Endothelial cell of umbilical vein (primary cell): ENCODE results near the gene REL. TPM values are rescaled to one million over a fixed set of nuclear protein-coding genes. Genes with fewer than 3 reads are reported as not detected.

Source experiments
- BruUV-seq: library from RNA; stranded (reverse); fragments of 400-500 nt; replicated peaks from 2 replicates; lab custom pipeline; 2021; lab: Mats Ljungman, UMichigan
- CTCF ChIA-PET: fragments of 300-600, 350-600 bp; sonication (Branson Sonifier 250); formaldehyde crosslinking; loops from one replicate; lab custom pipeline; 2021; ENCODE audit warnings: antibody characterized with exemption, inconsistent platforms; lab: Charles Lee
- POLR2A ChIA-PET: fragments of 300-600, 350-600 bp; sonication (Branson Sonifier 250); formaldehyde crosslinking; loops from one replicate; lab custom pipeline; 2021; ENCODE audit warnings: antibody characterized with exemption, inconsistent platforms; lab: Charles Lee
- DNase-seq: peaks from one replicate; pipeline ENCODE4 v3.0.0-alpha.2; 2011; ENCODE audit warnings: low read depth, low spot score
- FAIRE-seq: peaks from 2 replicates; lab custom pipeline; 2011; peaks lifted over from hg19 to GRCh38; lab: Jason Lieb, UNC
- H2AFZ ChIP-seq: 2 replicates; pipeline ENCODE4 v1.6.0; 2012; ENCODE audit warnings: low read depth, low read length, control low read depth, inconsistent platforms
- H3K27ac ChIP-seq: 2 replicates; pipeline ENCODE4 v1.5.1; 2011; ENCODE audit warnings: low read depth, mild to moderate bottlenecking, control low read depth, low read length, moderate library complexity; ENCODE audit not compliant: insufficient read depth
- H3K27me3 ChIP-seq, 2 experiments: 2 replicates each; pipeline versions ENCODE4 v1.6.0 to v1.6.1; 2011; ENCODE audit warnings: low read length in 2 of 2, mixed read lengths in 1 of 2; ENCODE audit not compliant: control insufficient read depth in 2 of 2, insufficient read depth in 2 of 2
- H3K36me3 ChIP-seq, 2 experiments: 2 replicates in 1 of 2; 3 replicates in 1 of 2; pipeline ENCODE4 v1.5.1; 2011; ENCODE audit warnings: low read length in 2 of 2, mild to moderate bottlenecking in 1 of 2, moderate library complexity in 1 of 2; ENCODE audit not compliant: control insufficient read depth in 2 of 2, insufficient read depth in 2 of 2; ENCODE audit errors: extremely low read depth in 1 of 2
- H3K4me1 ChIP-seq: 3 replicates; pipeline ENCODE4 v1.5.1; 2011; ENCODE audit warnings: mild to moderate bottlenecking, low read length; ENCODE audit not compliant: control insufficient read depth, insufficient read depth; ENCODE audit errors: extremely low read depth
- H3K4me2 ChIP-seq: 2 replicates; pipeline ENCODE4 v1.6.1; 2011; ENCODE audit warnings: low read length, control low read depth, mixed read lengths; ENCODE audit not compliant: insufficient read depth
- H3K4me3 ChIP-seq, 3 experiments: fragments of 200-600 bp in 1 of 3; sonication (generic), shearing (Covaris generic) in 1 of 3; replicated peaks in 1 of 3; 2 replicates each; pipeline ENCODE4 v1.5.1; 2011 to 2016; ENCODE audit warnings: control low read depth in 3 of 3, low read length in 3 of 3, mild to moderate bottlenecking in 2 of 3, inconsistent platforms in 1 of 3, low read depth in 1 of 3, moderate library complexity in 1 of 3; ENCODE audit not compliant: insufficient read depth in 1 of 3
- H3K79me2 ChIP-seq: 2 replicates; pipeline ENCODE4 v1.6.0; 2012; ENCODE audit warnings: low read length, inconsistent platforms; ENCODE audit not compliant: control insufficient read depth, insufficient read depth
- H3K9ac ChIP-seq: replicated peaks from 2 replicates; pipeline ENCODE3; 2011; ENCODE audit warnings: low read length, control low read depth; ENCODE audit not compliant: insufficient read depth; ENCODE audit errors: extremely low read depth
- H3K9me1 ChIP-seq: replicated peaks from 3 replicates; pipeline ENCODE4 v1.6.0; 2011; ENCODE audit warnings: mild to moderate bottlenecking, low read length; ENCODE audit not compliant: control insufficient read depth, insufficient read depth; ENCODE audit errors: extremely low read depth
- H3K9me3 ChIP-seq: replicated peaks from 2 replicates; pipeline ENCODE4 v1.5.1; 2012; ENCODE audit warnings: low read length, inconsistent platforms; ENCODE audit not compliant: control insufficient read depth, insufficient read depth
- H4K20me1 ChIP-seq: replicated peaks from 2 replicates; pipeline ENCODE3; 2011; ENCODE audit warnings: mild to moderate bottlenecking, low read length; ENCODE audit not compliant: control insufficient read depth, insufficient read depth; ENCODE audit errors: extremely low read depth
- CTCF ChIP-seq, 2 donors: IDR thresholded peaks; 1 replicate in 1 of 2; 2 replicates in 1 of 2; pipeline ENCODE4 v1.5.1; 2011; ENCODE audit warnings: low read length in 2 of 2, mild to moderate bottlenecking in 2 of 2, moderate library complexity in 2 of 2, control low read depth in 1 of 2, inconsistent platforms in 1 of 2, low read depth in 1 of 2; ENCODE audit not compliant: insufficient read depth in 1 of 2; ENCODE audit errors: extremely low read depth in 1 of 2
- EZH2 ChIP-seq: IDR thresholded peaks from 2 replicates; pipeline ENCODE4 v1.6.1; 2012; ENCODE audit warnings: borderline replicate concordance, low read depth, mild to moderate bottlenecking, moderate library complexity, low read length, inconsistent platforms; ENCODE audit not compliant: severe bottlenecking
- FOS ChIP-seq: IDR thresholded peaks from 2 replicates; pipeline ENCODE4 v1.6.1; 2011; ENCODE audit warnings: mild to moderate bottlenecking, low read length, moderate library complexity, borderline replicate concordance; ENCODE audit not compliant: insufficient read depth
- GATA2 ChIP-seq: IDR thresholded peaks from 2 replicates; pipeline ENCODE4 v1.7.0; 2011; ENCODE audit warnings: low read depth, mild to moderate bottlenecking, moderate library complexity, mixed read lengths, low read length; ENCODE audit not compliant: insufficient read length, insufficient read depth
- JUN ChIP-seq: IDR thresholded peaks from 2 replicates; pipeline ENCODE4 v1.6.1; 2011; ENCODE audit warnings: borderline replicate concordance, low read depth; ENCODE audit not compliant: insufficient read length, insufficient read depth
- MAX ChIP-seq: IDR thresholded peaks from 2 replicates; pipeline ENCODE4 v1.6.1; 2011; ENCODE audit not compliant: insufficient read depth, insufficient read length
- MYC ChIP-seq: IDR thresholded peaks from one replicate; pipeline ENCODE4 v1.6.1; 2011; ENCODE audit warnings: mild to moderate bottlenecking, low read depth, low read length
- POLR2A ChIP-seq: IDR thresholded peaks from 2 replicates; pipeline ENCODE4 v1.6.1; 2012; ENCODE audit warnings: low read depth, mild to moderate bottlenecking, control low read depth, low read length
- POLR2AphosphoS5 ChIP-seq: IDR thresholded peaks from 2 replicates; pipeline ENCODE4 v1.6.1; 2012; ENCODE audit warnings: low read depth, mild to moderate bottlenecking, control low read depth, low read length, moderate library complexity; ENCODE audit not compliant: insufficient read depth
- dilution Hi-C: fragments of 300-500 bp; cut with MboI; formaldehyde crosslinking; loops from one replicate; pipeline ENCODE4 v1.15.0; 2019; ENCODE audit warnings: low sequenced_read_pairs; ENCODE audit not compliant: extremely low pct_ligation_motif_present
- intact Hi-C: fragments of 100-400 bp; cut with micrococcal nuclease; formaldehyde crosslinking; loops from one replicate; pipeline ENCODE4 v1.10.0; 2022
- polyA plus RNA-seq, 4 experiments: library from polyadenylated mRNA; depleted of rRNA in 3 of 4; stranded (reverse) in 3 of 4; unstranded in 1 of 4; fragments of >200 nt; gene quantifications; 2 replicates each; pipeline versions ENCODE4 v1.2.1 to v1.2.3, GENCODE V29; 2011 to 2012; ENCODE audit warnings: missing spikeins in 1 of 4
- total RNA-seq: library from RNA; stranded (reverse); gene quantifications from 2 replicates; pipeline ENCODE4 v1.2.3, GENCODE V29; 2021

REL gene
- total and polyA plus RNA-seq, 2 donors (not counting 3 experiments of a cell fraction or from before 2014, with no cell fraction given): 3.5 to 12.8 TPM

- Histone ChIP-seq H2AFZ (no peak overlapping the region), H3K79me2 (no peaks in the 10 kb centered on the region), H3K4me1 (peaks cover 7% of the 10 kb centered on the region), H3K36me3 (no peaks in the 10 kb centered on the region), H3K9ac (no peak overlapping the region), H4K20me1 (no peaks in the 10 kb centered on the region), H3K27ac (no peak overlapping the region), H3K4me3 (no peak overlapping the region), H3K9me1 (no peaks in the 10 kb centered on the region), H3K9me3 (no peaks in the 10 kb centered on the region), H3K4me2 (no peak overlapping the region), H3K27me3 (no peaks in the 10 kb centered on the region)
- intact Hi-C loops (no loop called here), dilution Hi-C loops (no loop called here)
- DNase-seq: no peak
- ChIA-PET CTCF (no interaction called here), POLR2A (no interaction called here)
- TF ChIP-seq POLR2AphosphoS5: no peak
- no peak for TF ChIP-seq MYC
- TF ChIP-seq POLR2A: no peak
- no peak for TF ChIP-seq EZH2
- TF ChIP-seq JUN: no peak
- no peak for TF ChIP-seq CTCF (IDR thresholded peaks at IDR 0.05; ENCODE audit: extremely low read depth in 1 of 2, insufficient read depth in 1 of 2, low read depth in 1 of 2, low read length in 2 of 2)
- TF ChIP-seq FOS: no peak
- no peak for TF ChIP-seq GATA2
- no peak for TF ChIP-seq MAX
- FAIRE-seq: no peak
- BruUV-seq: no TSS peak
These were observed 8.9 kb upstream of the REL start for GRCh38 chr2:60872510-60872928.
